ENCODE results near the gene ARHGAP19.

The ARHGAP19 gene

GRCh38 chr10:97197030-97197500, 95.4 kb downstream of the ARHGAP19 start:
- peaks cover 32% of the 10 kb centered on the region for H3K27me3 ChIP-seq (ENCODE audit: control insufficient read depth, insufficient read depth, low read length, poor library complexity, severe bottlenecking)

DNA sequence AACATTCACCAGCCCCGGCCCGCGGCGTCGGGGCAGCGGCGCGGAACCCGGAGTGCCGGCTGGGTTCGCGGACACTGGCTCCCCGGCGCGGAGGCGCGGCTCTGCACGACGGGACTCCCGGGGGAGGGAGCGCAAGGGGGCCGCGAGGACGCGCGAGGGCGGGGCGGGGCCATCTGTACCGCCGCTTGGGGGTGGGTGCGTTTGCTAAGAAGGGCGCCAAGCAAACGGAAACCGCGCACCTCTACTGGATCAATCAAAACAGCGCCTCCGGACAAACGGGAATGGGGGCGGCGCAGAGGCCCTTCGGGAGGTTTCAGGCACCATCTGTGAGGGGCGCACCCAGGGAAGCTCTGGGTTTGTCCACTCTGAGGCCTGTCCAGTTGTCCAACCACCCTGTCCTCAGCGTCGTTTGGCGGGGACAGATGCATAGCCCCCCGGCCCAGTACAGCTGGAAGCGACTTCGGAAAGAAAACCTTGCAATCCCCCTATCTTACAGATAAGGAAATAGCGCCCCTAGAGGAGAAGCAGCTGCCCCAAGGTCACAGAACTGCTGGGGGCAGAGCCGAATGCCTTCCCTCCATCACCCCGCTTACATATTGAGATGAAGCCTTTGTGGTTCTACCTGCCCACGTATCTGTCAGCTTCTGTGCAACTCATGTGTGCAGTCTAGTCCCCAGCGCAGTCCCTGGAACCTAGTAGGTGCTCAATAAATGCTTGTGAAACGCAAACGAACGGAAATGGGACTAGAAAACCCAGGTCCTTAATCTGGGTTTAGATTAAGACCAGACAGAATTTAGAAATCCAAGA, 96.0 kb downstream of the ARHGAP19 start:
- no peak overlapping the region for H3K27ac ChIP-seq (ENCODE audit: insufficient read depth, low read depth, low read length, poor library complexity, severe bottlenecking)
- no peaks in the 10 kb centered on the region for H3K9me3 ChIP-seq (ENCODE audit: control insufficient read depth, low read length)
- peaks cover 6% of the 10 kb centered on the region for H3K4me1 ChIP-seq (ENCODE audit: control insufficient read depth, insufficient read depth, low read length)
- H3K27me3 ChIP-seq (ENCODE audit: control insufficient read depth, insufficient read depth, low read length, poor library complexity, severe bottlenecking), result peaks cover 32% of the 10 kb centered on the region
- H3K4me3 ChIP-seq (ENCODE audit: insufficient read depth, low read depth, low read length), result peak overlapping the region; percentile 51
- H3K36me3 ChIP-seq (ENCODE audit: control insufficient read depth, insufficient read depth, low read length), result no peaks in the 10 kb centered on the region
- WGBS, 2 experiments, result 3 to 5% methylated on average over 56 of the region's 56 CpGs

More at GRCh38 chr10:97197030-97197500, 95.4 kb downstream of the ARHGAP19 start:
- no peaks in the 10 kb centered on the region for H3K9me3 ChIP-seq (ENCODE audit: control insufficient read depth, low read length)
- peaks cover 6% of the 10 kb centered on the region for H3K4me1 ChIP-seq (ENCODE audit: control insufficient read depth, insufficient read depth, low read length)
- no peaks in the 10 kb centered on the region for H3K36me3 ChIP-seq (ENCODE audit: control insufficient read depth, insufficient read depth, low read length)
- no peak overlapping the region for H3K27ac ChIP-seq (ENCODE audit: insufficient read depth, low read depth, low read length, poor library complexity, severe bottlenecking)
- no peak overlapping the region for H3K4me3 ChIP-seq (ENCODE audit: insufficient read depth, low read depth, low read length)
- 58% methylated on average over 5 to 7 of the region's 7 CpGs for WGBS, 2 experiments

GRCh38 chr10:97195706-97196222, 96.7 kb downstream of the ARHGAP19 start:
- Histone ChIP-seq H3K27ac (ENCODE audit: insufficient read depth, low read depth, low read length, poor library complexity, severe bottlenecking) (no peak overlapping the region), H3K9me3 (ENCODE audit: control insufficient read depth, low read length) (no peaks in the 10 kb centered on the region), H3K36me3 (ENCODE audit: control insufficient read depth, insufficient read depth, low read length) (no peaks in the 10 kb centered on the region), H3K4me3 (ENCODE audit: insufficient read depth, low read depth, low read length) (peak overlapping the region; percentile 51), H3K4me1 (ENCODE audit: control insufficient read depth, insufficient read depth, low read length) (peaks cover 6% of the 10 kb centered on the region), H3K27me3 (ENCODE audit: control insufficient read depth, insufficient read depth, low read length, poor library complexity, severe bottlenecking) (peaks cover 32% of the 10 kb centered on the region)
- WGBS, 2 experiments, result 23% methylated on average over 11 of the region's 11 CpGs

DNA sequence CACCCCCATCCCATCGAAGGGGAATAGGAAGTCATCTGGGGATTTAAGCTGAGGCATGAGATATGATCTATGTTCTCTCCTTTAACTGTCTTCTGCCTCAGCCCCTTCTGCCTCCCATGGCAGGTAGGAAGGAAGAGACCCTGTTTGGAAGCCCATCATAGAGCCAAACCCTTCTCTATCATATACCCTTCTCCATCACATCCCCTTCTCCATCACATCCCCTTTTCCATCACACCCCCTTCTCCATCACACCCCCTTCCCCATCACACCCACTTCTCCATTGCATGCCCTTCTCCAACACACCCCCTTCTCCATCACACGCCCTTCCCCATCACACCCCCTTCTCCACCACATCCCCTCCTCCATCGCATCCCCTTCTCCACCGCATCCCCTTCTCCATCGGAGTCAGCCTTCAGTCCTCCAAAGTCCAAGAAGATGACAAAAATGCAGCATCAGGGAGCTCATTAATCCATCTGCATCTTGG, 99.4 kb downstream of the ARHGAP19 start:
- H3K4me3 ChIP-seq (ENCODE audit: insufficient read depth, low read depth, low read length), result no peak overlapping the region
- H3K27ac ChIP-seq (ENCODE audit: insufficient read depth, low read depth, low read length, poor library complexity, severe bottlenecking), result no peak overlapping the region
- peaks cover 6% of the 10 kb centered on the region for H3K4me1 ChIP-seq (ENCODE audit: control insufficient read depth, insufficient read depth, low read length)
- H3K9me3 ChIP-seq (ENCODE audit: control insufficient read depth, low read length), result no peaks in the 10 kb centered on the region
- WGBS, 2 experiments, result 92 to 93% methylated on average over 5 of the region's 5 CpGs
- peaks cover 40% of the 10 kb centered on the region for H3K27me3 ChIP-seq (ENCODE audit: control insufficient read depth, insufficient read depth, low read length, poor library complexity, severe bottlenecking)
- H3K36me3 ChIP-seq (ENCODE audit: control insufficient read depth, insufficient read depth, low read length), result no peaks in the 10 kb centered on the region

DNA sequence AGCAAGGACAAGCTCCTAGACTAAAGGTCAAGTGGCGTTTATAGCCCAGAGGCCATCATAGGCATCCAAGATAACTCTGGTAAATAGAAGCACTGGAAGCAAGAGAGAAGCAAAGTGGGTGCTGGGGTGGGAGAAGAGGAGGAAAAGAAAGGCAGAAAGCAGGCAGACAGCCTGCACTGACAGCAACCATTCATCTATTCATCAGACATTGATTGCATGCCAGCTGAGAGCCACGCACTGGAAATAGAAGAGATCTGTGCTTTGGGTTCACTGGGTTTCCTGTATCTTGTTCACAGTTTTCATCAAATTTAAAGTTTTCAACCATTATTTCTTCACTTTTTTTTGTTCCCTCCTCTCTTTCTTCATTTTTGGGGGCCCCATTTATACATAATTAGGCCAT, 102.0 kb downstream of the ARHGAP19 start:
- H3K4me3 ChIP-seq (ENCODE audit: insufficient read depth, low read depth, low read length), result no peak overlapping the region
- peaks cover 3% of the 10 kb centered on the region for H3K4me1 ChIP-seq (ENCODE audit: control insufficient read depth, insufficient read depth, low read length)
- H3K27me3 ChIP-seq (ENCODE audit: control insufficient read depth, insufficient read depth, low read length, poor library complexity, severe bottlenecking), result peaks cover 40% of the 10 kb centered on the region
- H3K36me3 ChIP-seq (ENCODE audit: control insufficient read depth, insufficient read depth, low read length), result no peaks in the 10 kb centered on the region
- 86 to 91% methylated on average over 2 of the region's 2 CpGs for WGBS, 2 experiments
- H3K27ac ChIP-seq (ENCODE audit: insufficient read depth, low read depth, low read length, poor library complexity, severe bottlenecking), result no peak overlapping the region
- H3K9me3 ChIP-seq (ENCODE audit: control insufficient read depth, low read length), result no peaks in the 10 kb centered on the region

DNA sequence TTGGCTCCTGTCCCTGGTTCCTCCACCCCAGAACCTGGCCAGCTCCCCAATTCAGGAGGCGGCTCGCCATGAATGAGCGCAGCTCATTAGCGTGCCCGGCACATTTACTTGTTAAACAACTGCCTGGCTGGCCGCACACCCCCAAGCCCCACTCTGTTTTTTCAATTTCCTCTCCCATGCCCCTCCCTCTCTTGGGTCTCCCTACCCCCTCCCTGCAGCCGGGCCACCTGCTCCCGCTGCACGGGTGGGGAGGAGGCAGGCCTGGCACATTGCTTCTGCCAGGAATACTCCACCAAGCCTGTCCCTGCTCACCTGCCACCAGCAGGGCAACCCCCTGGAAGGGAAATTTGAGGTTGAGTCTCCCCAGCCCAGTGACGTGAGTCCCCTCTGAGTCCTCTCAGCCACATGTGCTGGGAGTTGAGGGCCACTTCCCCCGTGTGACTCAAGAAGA, 104.2 kb downstream of the ARHGAP19 start:
- Histone ChIP-seq H3K4me1 (ENCODE audit: control insufficient read depth, insufficient read depth, low read length) (peaks cover 20% of the 10 kb centered on the region), H3K4me3 (ENCODE audit: insufficient read depth, low read depth, low read length) (no peak overlapping the region), H3K9me3 (ENCODE audit: control insufficient read depth, low read length) (no peaks in the 10 kb centered on the region), H3K27me3 (ENCODE audit: control insufficient read depth, insufficient read depth, low read length, poor library complexity, severe bottlenecking) (peaks cover 55% of the 10 kb centered on the region), H3K36me3 (ENCODE audit: control insufficient read depth, insufficient read depth, low read length) (no peaks in the 10 kb centered on the region), H3K27ac (ENCODE audit: insufficient read depth, low read depth, low read length, poor library complexity, severe bottlenecking) (no peak overlapping the region)
- 73% methylated on average over 11 of the region's 11 CpGs for WGBS, 2 experiments

- no peak overlapping the region for H3K4me3 ChIP-seq (ENCODE audit: insufficient read depth, low read depth, low read length)
- H3K27ac ChIP-seq (ENCODE audit: insufficient read depth, low read depth, low read length, poor library complexity, severe bottlenecking), result no peak overlapping the region
- H3K9me3 ChIP-seq (ENCODE audit: control insufficient read depth, low read length), result no peaks in the 10 kb centered on the region
- no peaks in the 10 kb centered on the region for H3K36me3 ChIP-seq (ENCODE audit: control insufficient read depth, insufficient read depth, low read length)
- H3K4me1 ChIP-seq (ENCODE audit: control insufficient read depth, insufficient read depth, low read length), result peaks cover 20% of the 10 kb centered on the region
- WGBS, 2 experiments, result 88 to 94% methylated on average over 18 of the region's 18 CpGs
- peaks cover 68% of the 10 kb centered on the region for H3K27me3 ChIP-seq (ENCODE audit: control insufficient read depth, insufficient read depth, low read length, poor library complexity, severe bottlenecking)
Observed at GRCh38 chr10:97186911-97187310, 105.5 kb downstream of the ARHGAP19 start.

DNA sequence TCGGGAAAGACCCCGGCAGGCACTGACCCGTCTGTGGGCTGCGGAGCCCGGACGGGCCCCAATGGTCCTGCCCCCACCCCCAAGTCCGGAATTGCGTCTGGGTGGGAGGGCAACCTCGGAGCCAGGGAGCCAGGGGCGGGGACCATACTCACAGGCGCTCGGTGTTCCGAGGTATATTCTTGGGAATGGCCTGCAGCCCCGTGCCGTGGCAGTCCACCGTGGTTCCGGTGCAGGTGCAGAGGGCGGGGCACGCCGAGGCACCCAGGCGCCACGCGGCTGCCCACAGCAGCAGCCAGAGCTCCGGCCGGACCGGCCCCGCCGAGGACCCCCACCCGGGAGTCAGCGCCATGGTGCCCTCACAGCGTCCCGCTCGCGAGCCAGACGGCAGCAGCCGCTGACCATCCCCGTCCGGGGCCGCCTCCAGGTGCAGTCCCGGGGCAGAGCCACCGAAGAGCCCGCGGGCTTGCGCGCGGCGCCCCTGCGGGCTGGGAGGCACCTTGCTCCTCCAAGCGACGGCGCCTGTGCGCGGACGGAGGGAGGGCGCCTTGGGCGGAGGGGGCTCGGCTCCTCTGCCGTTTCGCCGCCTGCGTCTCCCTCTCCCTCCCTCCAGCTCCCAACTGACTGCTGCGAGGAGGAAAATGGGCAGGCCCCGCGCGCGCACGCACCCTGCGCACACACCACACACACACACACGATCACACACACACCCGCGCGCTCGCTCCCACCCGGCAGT, 106.9 kb downstream of the ARHGAP19 start, which contains the start of gene SLIT1:
TSS of gene SLIT1 (minus strand) at position 634 of the 733 bp plus-strand sequence. CDS start at position 349, 285 bp downstream.
- H3K4me3 ChIP-seq (ENCODE audit: insufficient read depth, low read depth, low read length), result peak within 1 kb of the TSS; percentile 46
- H3K27me3 ChIP-seq (ENCODE audit: control insufficient read depth, insufficient read depth, low read length, poor library complexity, severe bottlenecking), result peaks cover 81% of the 10 kb centered on the region
- WGBS, 2 experiments, result 1% methylated on average over 74 of the region's 74 CpGs
- H3K9me3 ChIP-seq (ENCODE audit: control insufficient read depth, low read length), result no peaks in the 10 kb centered on the region
- no peak within 1 kb of the TSS for H3K27ac ChIP-seq (ENCODE audit: insufficient read depth, low read depth, low read length, poor library complexity, severe bottlenecking)
- H3K4me1 ChIP-seq (ENCODE audit: control insufficient read depth, insufficient read depth, low read length), result peaks cover 21% of the 10 kb centered on the region
- H3K36me3 ChIP-seq (ENCODE audit: control insufficient read depth, insufficient read depth, low read length), result no peaks in the 10 kb centered on the region

GRCh38 chr10:97184971-97185325, 107.5 kb downstream of the ARHGAP19 start:
- Histone ChIP-seq H3K9me3 (ENCODE audit: control insufficient read depth, low read length) (no peaks in the 10 kb centered on the region), H3K27me3 (ENCODE audit: control insufficient read depth, insufficient read depth, low read length, poor library complexity, severe bottlenecking) (peaks cover 86% of the 10 kb centered on the region), H3K4me3 (ENCODE audit: insufficient read depth, low read depth, low read length) (peak overlapping the region; percentile 46), H3K36me3 (ENCODE audit: control insufficient read depth, insufficient read depth, low read length) (no peaks in the 10 kb centered on the region), H3K27ac (ENCODE audit: insufficient read depth, low read depth, low read length, poor library complexity, severe bottlenecking) (no peak overlapping the region), H3K4me1 (ENCODE audit: control insufficient read depth, insufficient read depth, low read length) (peaks cover 27% of the 10 kb centered on the region)
- WGBS, 2 experiments, result 12 to 16% methylated on average over 17 of the region's 17 CpGs

- Histone ChIP-seq H3K9me3 (ENCODE audit: control insufficient read depth, low read length) (no peaks in the 10 kb centered on the region), H3K36me3 (ENCODE audit: control insufficient read depth, insufficient read depth, low read length) (no peaks in the 10 kb centered on the region), H3K27ac (ENCODE audit: insufficient read depth, low read depth, low read length, poor library complexity, severe bottlenecking) (no peak overlapping the region), H3K27me3 (ENCODE audit: control insufficient read depth, insufficient read depth, low read length, poor library complexity, severe bottlenecking) (peaks cover 81% of the 10 kb centered on the region), H3K4me1 (ENCODE audit: control insufficient read depth, insufficient read depth, low read length) (peaks cover 28% of the 10 kb centered on the region), H3K4me3 (ENCODE audit: insufficient read depth, low read depth, low read length) (no peak overlapping the region)
- 92 to 94% methylated on average over 3 of the region's 3 CpGs for WGBS, 2 experiments
Observed at GRCh38 chr10:97183314-97183713, 109.1 kb downstream of the ARHGAP19 start.
